Ishikawa (cell line): Measurements from ENCODE around the gene BLTP2.

Source experiments
- YY1 ChIP-seq: IDR thresholded peaks from 2 replicates; pipeline ENCODE4 v1.6.1; 2012; ENCODE audit warnings: low read depth
- TF ChIP-seq, protein P1 (sequence below): IDR thresholded peaks from 2 replicates; pipeline ENCODE4 v1.6.1; 2012; ENCODE audit warnings: low read depth, mild to moderate bottlenecking

DNA sequence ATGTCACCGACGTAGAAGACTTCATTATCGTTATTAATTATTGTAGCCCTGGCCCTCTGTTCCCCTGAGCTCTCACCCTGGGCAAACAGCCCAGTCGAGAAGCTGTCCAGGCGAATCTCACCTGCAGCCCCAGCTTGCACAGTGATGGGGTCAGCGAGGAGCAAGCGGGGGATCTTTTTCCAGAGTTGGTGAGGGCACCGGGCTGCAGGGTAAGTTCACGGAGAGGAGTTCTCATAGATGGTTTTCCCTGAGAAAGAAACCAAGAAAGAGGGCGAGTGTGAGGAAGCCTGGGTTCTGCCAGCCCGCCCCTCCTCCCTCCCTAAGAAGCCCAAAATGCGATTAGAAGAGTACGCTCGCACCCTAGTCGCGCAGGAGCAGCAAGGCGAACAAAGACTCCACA, 46.6 kb downstream of the BLTP2 start:
- TF ChIP-seq YY1, result no peak
- TF ChIP-seq, protein P1, sequence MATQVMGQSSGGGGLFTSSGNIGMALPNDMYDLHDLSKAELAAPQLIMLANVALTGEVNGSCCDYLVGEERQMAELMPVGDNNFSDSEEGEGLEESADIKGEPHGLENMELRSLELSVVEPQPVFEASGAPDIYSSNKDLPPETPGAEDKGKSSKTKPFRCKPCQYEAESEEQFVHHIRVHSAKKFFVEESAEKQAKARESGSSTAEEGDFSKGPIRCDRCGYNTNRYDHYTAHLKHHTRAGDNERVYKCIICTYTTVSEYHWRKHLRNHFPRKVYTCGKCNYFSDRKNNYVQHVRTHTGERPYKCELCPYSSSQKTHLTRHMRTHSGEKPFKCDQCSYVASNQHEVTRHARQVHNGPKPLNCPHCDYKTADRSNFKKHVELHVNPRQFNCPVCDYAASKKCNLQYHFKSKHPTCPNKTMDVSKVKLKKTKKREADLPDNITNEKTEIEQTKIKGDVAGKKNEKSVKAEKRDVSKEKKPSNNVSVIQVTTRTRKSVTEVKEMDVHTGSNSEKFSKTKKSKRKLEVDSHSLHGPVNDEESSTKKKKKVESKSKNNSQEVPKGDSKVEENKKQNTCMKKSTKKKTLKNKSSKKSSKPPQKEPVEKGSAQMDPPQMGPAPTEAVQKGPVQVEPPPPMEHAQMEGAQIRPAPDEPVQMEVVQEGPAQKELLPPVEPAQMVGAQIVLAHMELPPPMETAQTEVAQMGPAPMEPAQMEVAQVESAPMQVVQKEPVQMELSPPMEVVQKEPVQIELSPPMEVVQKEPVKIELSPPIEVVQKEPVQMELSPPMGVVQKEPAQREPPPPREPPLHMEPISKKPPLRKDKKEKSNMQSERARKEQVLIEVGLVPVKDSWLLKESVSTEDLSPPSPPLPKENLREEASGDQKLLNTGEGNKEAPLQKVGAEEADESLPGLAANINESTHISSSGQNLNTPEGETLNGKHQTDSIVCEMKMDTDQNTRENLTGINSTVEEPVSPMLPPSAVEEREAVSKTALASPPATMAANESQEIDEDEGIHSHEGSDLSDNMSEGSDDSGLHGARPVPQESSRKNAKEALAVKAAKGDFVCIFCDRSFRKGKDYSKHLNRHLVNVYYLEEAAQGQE, result no peak
